Fibroblast of skin of right biceps (primary cell): ENCODE data around the gene DHX35.
"Not testable (repeated sequence)": the region's sequence is repeated elsewhere in the genome, so short reads cannot be mapped to it uniquely, and the experiment has no call there.

Experiments used
- DNase-seq: peaks from one replicate; pipeline ENCODE4 v3.0.0-alpha.2; 2013

DHX35 gene

DNA sequence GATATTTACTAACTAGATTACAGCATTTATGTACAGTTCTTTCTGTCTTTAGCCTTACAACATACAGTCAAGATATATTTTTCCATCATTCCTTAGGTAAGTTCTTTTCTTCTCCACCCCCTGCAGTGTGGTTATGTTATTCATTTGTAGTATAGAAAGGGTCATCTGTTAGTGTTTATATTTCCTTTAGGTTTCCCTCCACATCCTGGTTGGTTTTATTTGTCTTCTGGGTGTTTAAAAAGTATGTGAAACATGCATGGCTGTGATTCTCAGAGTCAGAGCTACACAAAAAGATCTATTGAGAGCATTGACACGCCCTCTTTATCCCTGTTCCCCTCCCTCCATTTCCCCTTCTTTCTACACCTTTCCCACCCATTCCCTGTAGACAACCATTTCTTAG lies 20.1 kb downstream of the DHX35 start:
- DNase-seq = peak; percentile 64

DNA sequence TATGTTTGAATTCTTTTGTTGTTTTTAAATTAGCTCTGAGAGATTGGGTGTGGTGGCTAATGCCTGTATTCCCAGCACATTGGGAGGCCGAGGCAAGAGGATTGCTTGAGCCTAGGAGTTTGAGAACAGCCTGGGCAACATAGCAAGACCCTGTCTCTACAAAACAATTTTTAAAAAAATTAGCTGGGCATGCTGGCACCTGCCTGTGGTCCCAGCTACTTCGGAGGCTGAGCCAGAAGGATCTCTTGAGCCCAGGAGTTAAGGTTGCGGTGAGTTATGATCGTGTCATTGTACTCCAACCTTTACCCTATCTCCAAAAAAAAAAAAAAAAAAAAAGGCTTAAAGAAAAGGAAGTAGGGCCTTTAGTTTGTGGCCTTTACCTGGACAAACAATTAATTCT lies 22.9 kb downstream of the DHX35 start:
- no peak for DNase-seq

DNA sequence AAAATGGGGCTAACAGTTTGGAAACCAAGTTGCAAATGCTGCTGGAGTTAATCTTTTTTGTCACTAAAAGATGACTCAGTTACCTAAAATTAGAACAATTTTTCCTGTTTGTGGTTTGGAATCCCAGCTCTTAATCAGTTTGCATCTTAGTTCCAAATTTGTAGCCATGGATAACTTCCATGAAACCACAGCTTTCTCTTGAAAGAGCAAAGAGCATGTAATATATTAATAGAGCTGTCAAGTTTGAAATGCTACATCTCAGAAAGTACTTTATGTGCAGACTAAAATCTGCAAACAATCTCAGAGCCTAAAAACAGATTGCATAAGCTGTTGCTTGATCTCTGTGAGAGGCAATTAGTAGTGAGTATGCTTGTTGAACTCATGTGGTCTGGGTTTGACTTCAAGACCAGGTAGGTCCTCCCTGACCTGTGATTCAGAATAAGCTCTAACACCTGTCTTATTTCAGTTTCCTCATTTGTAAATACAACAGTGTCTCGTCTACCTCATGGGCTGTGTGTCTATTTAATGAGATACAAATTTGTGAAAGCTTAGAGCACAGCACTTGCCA lies 23.5 kb downstream of the DHX35 start:
- peak; percentile 93 for DNase-seq

DNA sequence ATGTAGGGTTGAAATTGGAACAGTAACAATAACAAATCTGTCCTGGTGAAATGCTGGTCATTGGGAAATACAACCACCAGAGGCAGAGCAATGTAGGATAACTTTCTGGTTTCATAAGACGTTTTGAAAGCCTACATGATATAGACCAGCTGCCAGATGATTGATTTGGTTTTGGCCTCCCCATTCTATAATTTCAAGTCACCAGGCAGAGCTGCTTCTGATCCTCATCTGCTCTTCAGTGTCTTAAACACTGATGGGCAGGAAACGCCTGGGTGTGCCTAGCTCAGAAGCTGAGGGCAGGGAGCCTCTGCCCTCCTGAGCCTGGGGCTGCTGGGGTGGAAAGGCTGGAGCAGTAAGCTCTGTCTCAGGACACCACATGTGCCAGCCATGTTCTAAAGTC lies 24.5 kb downstream of the DHX35 start:
- DNase-seq = no peak

DNA sequence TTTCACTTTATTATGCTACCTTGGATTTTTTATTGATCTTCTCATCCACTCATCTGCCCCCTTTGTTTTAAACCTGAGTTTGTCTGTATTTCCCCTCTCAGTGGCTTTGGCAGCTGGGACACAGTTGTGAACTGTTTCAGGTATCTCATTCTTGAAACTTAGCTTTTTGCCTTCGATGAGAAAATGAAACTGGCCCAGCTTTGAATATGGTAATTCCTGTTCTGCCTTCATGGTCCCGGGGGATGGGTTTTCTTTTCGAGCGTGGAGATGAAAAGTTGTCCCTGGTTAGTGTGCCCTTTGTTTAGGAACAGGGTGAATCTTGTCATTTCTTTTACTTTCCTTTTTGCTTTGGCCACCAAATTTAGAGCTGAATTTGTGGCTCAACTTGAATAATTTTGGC lies 25.6 kb downstream of the DHX35 start:
- no peak for DNase-seq

DNA sequence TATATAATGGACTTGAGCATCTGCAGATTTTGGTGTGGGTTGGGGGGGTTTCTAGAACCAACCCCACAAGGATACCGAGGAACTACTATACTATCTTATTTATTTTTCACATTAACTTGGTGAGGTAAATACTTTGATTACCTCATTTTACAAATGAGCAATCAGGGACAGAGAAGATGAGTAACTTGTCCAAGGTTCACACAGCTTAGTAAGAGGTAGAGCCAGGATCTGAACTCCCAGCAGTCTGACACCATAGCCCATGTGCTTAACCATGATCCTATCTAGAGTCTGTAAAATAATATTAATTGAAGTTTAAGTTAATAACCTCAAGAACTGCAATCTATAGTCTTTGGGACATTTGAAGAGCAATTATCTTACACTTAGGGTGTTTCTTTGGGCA lies 28.6 kb downstream of the DHX35 start:
- no peak for DNase-seq

DNA sequence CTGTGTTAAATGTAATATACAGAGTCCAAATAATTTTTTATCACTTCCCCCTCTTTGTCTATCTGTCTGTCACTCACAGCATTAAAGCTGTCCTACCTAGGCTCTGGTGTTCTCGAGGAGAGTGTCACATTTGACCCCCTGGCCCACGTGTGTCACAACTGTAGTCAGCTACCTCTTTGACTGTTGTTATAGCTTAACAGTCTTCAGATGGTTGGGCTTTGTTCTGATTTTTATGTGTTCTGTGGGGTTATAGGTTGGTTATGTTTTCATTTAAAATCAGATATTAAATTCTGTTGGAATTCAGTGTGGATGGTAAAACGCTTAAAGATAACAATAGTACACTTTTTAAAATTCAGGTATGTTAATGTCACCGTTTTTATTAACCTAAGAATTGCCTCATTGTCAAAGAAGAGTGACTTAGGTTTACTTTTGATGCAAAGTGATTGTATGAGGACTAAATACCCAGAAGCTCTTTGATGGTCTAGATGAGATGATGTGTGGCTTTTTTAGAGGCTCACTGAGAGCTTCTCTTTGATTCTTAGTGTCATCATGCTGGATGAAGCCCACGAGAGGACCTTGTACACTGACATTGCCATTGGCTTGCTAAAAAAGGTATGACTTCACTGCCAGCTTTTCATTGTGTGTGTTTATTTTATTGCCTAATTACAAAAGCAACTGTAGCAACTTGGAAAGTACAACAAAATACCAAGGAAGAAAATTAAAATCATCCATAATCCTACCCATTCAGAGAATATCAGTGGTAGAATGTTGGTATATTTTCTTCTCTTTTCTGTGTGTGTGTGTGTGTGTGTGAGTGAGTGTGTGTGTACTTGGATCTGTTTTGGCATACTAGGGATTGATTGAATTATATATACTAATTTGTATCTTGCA lies 29.9 kb downstream of the DHX35 start:
- no peak for DNase-seq

DNA sequence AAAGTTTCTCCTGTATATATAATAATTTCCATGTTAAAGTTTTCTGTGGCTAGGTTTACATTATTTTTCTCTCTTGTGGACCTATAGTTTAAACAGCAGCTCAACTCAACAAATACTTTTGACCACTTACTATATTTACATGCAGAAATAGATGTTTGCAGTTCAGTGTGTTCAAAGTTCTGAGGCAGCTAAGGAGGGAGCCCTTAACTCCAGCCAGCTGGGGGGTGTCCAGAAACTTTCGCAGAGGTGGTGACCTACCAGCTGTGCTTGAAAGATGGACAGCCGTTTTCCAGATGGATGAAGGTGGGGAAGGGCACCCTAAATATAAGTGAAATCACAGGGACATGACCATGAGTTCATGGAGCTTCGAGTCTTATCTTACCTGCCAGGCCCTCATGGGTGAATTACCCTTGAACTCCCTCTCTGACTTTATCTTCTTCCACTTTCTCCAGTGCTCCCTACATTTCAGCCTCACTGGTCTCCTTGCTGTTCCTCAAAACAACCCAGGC lies 33.4 kb downstream of the DHX35 start:
- DNase-seq = no peak

DNA sequence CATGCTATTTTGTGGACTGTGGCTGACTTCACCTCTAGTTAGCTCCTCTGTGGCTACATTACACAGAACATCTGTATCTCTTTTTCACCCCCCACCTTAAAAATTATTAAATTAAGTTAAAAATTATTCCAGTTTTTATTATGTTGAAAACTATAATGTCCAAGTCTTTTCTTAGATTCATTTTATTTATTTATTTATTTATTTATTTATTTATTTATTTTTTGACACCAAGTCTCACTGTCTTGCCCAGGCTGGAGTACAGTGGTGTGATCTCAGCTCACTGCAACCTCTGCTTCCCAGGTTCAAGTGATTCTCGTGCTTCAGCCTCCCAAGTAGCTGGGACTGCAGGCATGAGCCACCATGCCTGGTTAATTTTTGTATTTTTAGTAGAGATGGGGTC lies 34.7 kb downstream of the DHX35 start:
- not testable (repeated sequence) for DNase-seq

DNA sequence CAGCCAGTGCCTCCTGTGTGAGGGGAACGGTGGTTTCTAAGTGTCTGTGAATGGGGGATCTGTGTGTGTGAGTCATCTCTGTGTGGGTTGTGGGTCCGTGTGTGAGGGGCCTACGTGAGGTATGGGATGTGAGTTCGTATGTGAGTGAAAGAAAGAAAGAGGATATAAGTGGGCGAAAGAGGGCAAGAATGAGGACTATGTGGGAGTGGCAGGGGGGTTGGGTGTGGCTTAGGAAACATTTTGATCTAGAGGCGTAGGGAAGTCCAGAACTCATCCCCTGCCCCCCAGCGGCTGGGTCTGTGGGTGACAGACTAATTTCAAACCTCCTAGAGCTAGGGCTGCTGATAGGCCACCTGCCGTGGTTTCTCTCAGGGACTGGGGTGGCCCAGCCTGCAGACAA lies 35.5 kb downstream of the DHX35 start:
- DNase-seq = no peak

DNA sequence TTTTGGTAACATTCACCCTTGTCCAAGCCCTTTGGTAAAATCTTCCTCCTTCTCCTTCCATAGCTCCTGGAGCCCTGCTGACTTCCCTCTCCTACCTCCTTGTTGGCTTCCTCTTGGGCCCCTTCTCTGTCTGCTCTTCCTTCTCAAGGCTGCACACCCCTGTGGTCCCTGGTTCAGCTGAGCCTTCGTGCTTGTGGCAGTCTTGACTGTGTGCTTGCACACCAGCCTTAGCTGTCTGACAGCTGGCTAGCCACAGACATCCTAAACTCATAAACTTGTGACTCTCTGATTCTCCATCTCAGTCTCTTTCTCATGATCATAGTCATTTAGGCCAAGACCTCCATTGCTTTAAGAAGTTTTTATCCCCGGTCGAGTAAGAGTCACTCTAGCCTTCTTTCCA lies 37.1 kb downstream of the DHX35 start:
- no peak for DNase-seq

DNA sequence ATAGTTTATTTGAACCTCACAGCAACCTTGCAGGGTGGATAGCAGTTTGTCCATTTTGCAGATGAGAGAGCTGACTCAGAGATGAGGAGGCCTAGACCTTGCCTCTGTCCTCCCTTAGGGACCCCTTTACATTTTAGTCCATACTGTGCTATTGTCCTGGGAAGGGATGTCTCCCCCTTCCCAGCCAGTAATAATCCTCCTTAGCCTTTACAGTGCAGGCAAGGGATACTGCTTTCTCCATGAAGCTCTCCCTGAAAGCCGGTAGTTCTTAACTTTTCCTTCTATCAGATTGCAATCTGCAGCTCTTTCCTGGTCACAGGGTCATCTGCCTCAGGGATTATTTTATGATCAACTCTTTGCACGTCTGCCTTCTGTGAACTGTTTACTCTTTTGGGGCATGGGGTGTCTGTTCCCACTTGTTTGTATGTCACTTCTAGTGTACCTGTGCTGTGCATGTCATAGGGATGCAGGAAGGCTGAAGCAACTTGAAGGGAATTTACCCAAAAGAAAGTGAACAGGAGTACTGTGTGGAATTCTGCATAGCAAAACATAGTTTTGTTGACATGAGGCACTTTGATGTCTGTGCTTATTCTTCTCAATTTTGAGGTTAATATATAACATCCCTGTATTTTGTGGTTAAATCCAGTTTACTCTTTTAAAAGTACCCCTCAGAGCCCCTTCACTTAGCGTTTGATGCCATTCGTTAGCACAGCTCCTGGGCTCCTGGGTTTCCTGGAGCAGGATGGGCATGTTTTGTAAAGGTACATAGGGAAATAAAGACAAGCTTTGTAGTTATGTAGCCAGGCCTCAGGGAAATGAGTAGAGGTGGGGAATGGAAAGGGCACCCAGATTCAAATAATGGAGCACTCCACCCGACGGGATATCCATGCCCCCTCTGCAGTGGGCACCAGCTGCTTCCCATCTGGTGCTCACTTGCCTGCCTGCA lies 38.1 kb downstream of the DHX35 start:
- DNase-seq = no peak

DNA sequence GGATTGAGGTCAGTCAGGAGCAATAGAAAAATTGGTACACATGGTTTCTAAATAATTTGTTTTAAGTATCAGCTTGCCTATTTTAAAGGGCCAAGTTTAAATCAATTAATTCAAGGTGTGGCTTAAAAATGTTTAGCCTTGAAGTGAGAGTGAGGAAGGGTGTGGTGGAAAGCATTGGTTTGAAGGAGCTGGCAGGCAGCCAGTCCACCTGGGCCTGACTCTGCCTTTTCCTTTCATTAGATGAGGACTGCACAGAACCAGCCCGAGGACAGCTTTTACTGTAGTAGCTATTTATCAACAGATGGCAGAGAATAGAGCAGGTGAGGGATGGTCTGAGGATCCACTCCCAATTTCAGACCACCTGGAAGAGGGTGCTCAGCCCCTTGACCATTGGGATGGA lies 42.4 kb downstream of the DHX35 start:
- DNase-seq = no peak

DNA sequence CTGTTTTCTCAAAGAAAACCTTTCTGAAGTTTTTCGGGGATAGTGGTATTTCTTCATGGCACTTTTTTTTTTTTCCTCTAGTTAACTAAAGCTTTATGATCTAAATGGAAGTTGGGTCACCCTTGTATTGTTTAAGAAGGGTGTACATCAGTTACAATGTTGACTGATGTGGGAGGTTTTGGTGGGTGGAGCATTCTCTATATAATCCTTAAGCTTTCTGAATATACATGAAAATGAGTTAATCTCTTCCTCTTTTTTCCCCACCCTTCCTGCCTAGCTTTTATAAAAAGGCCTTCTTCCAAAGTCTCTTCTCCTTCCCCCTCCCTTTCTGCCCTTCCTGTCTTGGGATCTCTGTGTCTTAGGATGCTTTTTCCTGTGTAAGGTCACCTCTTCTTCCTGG lies 47.2 kb downstream of the DHX35 start:
- no peak for DNase-seq

DNA sequence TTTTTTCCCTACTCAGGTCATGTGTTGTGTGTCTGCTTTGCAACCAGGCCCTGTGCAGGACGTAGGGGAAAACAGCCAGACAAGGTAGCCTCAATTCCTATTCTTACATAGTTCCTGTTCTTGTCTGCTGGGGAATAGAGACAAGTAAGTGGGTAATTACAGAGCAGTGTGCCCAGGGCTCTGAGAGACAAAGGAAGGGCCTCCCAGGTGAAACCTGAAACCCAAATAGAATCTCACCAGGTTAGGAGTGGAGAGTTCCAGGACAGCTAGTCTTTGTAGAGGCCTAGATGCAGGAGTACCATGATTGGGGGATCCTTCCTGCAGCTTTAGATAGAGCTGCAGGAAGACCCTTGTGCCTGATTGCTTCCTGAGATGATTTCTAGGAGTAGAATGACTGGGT lies 48.4 kb downstream of the DHX35 start:
- DNase-seq = no peak

DNA sequence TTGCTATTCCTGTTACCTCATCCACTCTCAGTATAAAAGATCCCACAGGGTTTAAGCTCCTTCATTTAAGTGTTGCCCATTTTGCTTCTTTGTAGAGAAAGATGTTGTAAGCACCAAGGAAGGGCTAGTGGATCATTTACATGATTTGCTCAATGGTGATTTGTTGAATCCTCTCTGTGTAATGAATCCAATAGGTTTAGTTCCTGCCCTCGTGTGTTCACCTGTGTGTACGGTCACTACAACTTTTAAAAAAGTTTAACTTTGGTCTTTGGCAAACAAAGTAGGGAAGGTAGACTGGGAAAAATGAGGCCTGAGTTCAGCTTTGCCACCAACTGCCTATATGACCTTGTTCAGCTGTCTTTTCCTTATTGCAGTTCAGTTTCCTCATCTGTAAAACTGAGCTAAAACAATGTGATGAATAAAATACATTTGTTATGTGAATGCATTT lies 51.5 kb downstream of the DHX35 start:
- DNase-seq = no peak

DNA sequence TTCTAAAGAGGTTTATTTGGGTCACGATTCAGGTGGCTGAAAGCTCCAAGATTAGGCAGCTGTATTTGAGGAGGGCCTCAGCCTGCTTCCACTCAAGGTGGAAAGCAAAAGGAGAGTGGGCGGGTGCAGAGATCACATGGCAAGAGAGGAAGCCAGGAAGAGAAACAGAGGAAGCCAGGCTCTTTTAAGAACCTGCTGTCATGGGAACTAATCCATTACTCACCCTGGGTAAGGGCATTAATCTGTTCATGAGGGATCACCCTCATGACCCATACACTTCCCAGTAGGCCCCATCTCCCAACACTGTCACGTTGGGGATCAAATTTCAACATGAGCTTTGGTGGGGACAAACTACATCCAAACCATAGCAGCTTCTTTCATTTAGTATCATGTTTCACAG lies 53.9 kb downstream of the DHX35 start:
- DNase-seq = no peak

DNA sequence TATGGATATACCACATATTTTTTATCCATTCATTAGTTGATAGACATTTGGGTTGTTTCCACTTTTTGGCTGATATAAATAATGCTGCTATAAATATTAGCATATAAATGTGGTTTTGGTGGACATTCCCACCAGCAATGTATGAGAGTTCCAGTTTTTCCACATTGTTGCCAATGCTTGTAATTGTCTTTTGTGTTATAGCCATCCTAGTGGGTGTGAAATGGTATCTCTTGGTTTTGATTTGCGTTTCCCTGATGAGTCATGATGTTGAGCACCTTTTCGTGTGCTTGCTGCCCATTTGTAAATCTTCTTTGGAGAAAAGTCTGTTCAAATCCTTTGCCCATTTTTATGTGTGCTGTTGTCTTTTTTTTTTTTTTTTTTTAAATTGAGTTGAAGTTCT lies 54.4 kb downstream of the DHX35 start:
- no peak for DNase-seq

DNA sequence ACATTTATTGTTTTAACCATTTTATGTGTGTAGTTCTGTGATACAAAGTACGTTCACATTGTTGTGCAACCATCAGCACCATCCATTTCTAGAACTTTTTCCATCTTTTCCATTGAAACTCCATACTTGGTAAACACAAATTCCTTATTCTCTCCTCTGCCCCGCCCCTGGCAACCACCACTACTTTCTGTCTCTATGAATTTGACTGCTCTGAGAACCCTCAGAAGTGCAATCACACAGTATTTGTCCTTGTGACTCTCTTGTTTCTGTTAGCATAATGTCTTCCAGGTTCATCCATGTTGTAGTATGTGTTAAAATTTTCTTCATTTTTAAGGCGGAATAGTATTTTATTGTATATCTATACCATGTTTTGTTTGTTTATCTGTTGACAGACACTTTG lies 56.9 kb downstream of the DHX35 start:
- no peak for DNase-seq

DNA sequence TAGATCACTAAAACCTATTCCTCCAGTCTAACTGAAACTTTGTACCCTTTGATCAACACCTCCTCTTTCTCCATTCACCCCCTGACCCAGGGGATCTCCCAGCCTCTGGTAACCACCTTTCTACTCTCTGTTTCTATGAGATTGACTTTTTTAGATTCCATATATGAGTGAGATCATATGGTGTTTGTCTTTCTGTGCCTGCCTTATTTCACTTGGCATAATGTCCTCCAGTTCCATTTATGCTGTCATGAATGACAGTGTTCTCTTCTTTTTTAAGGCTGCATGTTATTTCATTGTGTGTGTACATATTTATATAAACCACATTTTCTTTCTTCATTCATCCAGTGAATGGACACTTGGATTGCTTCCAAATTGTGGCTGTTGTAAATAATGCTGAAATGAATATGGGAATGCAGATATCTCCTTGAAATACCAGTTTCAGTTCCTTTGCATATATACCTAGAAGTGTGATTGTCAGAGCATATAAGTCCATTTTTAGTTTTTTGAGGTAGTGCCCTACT lies 57.7 kb downstream of the DHX35 start:
- no peak for DNase-seq

DNA sequence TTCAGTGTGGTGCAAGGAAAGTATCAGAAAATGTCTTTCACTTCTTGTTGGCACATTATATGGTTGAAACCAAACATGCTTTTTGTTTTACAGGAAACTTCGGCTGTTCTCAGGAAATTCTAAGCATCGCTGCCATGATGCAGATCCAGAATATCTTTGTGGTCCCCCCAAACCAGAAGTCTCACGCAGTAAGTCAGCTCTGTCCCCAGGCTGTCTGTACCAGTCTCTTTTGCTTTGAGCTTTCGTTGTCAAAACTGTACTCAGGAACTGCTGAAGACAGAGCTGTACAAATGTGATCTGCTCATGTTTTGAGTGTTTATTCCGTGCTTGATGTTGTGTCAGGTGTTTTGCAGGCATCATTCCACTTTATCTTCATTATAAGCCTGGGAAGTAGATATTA lies 59.6 kb downstream of the DHX35 start:
- no peak for DNase-seq

DNA sequence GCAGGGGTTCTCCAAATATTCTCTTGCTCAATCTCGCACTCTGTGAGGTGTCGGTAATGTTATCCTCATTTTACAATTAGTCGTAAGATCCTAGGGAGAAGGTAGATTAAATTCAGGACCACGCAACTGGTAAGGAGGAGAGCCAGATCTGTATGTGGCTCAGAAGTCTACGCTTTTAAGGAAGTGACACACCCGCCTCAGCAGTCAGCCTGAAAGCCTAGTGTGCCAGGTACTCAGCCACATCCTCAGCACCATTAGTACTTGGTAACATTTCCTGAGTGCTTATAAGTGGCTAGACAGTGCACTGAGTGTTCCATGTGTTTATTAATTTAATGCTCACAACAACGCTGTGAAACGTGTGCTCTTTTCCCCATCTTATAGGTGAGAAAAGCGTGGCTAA lies 63.7 kb downstream of the DHX35 start:
- no peak for DNase-seq

DNA sequence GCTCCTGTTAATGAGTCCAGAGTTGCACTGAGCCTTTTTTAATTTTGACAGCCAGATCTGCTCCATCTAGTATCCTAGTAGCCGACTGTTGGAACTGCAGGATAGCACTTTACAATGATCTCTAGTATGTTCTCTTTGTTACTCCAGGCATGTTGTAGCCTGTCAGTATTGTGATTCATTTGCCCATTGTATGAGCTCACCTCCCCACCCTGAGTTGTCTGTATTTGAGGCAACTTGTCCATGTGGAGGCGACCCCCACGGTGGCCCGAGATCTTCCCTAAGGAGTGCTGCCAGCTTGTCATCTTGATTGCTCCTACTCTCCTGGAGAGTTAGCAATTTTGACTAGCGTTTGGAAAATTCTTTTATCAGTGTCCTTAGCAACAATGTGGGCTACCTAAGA lies 67.2 kb downstream of the DHX35 start:
- DNase-seq = no peak
